Calu3 (cell line): ENCODE data around the gene DLEC1. TPM values are rescaled to one million over a fixed set of nuclear protein-coding genes. Genes with fewer than 3 reads are reported as not detected.
A peak's percentile ranks its signal among the peaks of the same experiment; 100 is the strongest.

Experiments used
- BruUV-seq: library from RNA; stranded (reverse); fragments of 400-500 nt; replicated peaks from 2 replicates; lab custom pipeline; 2021; lab: Mats Ljungman, UMichigan
- CTCF ChIA-PET: fragments of 300-600 bp; sonication (Branson Sonifier 250); formaldehyde crosslinking; loops from one replicate; lab custom pipeline; 2022; ENCODE audit warnings: antibody characterized with exemption; lab: Charles Lee
- DNase-seq: peaks from one replicate; pipeline ENCODE4 v3.0.0; 2022
- H3K27ac Mint-ChIP-seq: one replicate; pipeline ENCODE4 v1.8.0; 2022; ENCODE audit warnings: mixed read lengths; ENCODE audit not compliant: unreplicated experiment
- H3K27me3 Mint-ChIP-seq: one replicate; pipeline ENCODE4 v1.8.0; 2022; ENCODE audit warnings: mixed read lengths; ENCODE audit not compliant: unreplicated experiment
- H3K36me3 Mint-ChIP-seq: one replicate; pipeline ENCODE4 v1.8.0; 2022; ENCODE audit warnings: mild to moderate bottlenecking, moderate library complexity, mixed read lengths; ENCODE audit not compliant: insufficient read depth, unreplicated experiment
- H3K4me1 Mint-ChIP-seq: one replicate; pipeline ENCODE4 v1.8.0; 2022; ENCODE audit warnings: mild to moderate bottlenecking, low read depth, mixed read lengths; ENCODE audit not compliant: unreplicated experiment
- H3K4me3 Mint-ChIP-seq: one replicate; pipeline ENCODE4 v1.8.0; 2022; ENCODE audit warnings: mild to moderate bottlenecking, low read depth, moderate library complexity, mixed read lengths; ENCODE audit not compliant: unreplicated experiment
- H3K9me3 Mint-ChIP-seq: one replicate; pipeline ENCODE4 v1.8.0; 2022; ENCODE audit warnings: low read depth, mixed read lengths; ENCODE audit not compliant: unreplicated experiment
- intact Hi-C: fragments of 100-400 bp; cut with micrococcal nuclease; formaldehyde crosslinking; loops from one replicate; pipeline ENCODE4 v1.10.0; 2022; ENCODE audit not compliant: unreplicated experiment
- total RNA-seq: library from RNA; stranded (reverse); gene quantifications from 2 replicates; pipeline ENCODE4 v1.2.3, GENCODE V29; 2022
- TF ChIP-seq, protein P1 (sequence below): fragments of 200-600 bp; IDR thresholded peaks from one replicate; pipeline ENCODE4 v1.8.0; 2022; ENCODE audit warnings: antibody characterized with exemption; ENCODE audit not compliant: unreplicated experiment

DLEC1 gene
- total RNA-seq, 1 experiment from 2014 or later: 0.28 TPM

DNA sequence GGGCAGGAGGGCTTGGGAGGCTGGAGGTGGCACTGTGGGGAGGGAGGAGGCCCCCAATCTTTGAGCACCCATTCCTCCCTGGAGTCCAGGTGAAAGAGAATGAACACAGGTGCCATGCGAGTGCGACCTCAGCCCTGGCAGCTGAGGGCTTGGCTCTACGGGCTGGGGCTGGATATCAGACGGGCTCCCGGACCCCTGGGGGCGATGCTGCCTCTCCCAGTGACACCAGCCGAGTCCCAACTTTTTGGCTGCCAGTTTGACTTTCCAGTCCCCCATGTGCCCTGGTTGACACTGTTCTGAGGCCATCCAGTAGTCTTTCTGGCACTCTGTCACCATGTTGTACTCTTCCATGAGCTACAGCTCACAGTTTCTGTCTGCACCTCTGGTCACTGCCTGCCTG lies 47.2 kb upstream of the DLEC1 start:
- H3K27me3 Mint-ChIP-seq: no peaks in the 10 kb centered on the region
- no peaks in the 10 kb centered on the region for H3K9me3 Mint-ChIP-seq
- intact Hi-C loops: no loop called here
- CTCF ChIA-PET: interaction anchor here (1.2 to 1.8 kb wide), 2 partner anchors 12 to 17 kb away, joined by 4 to 7 read pairs; no protein-coding TSS in a partner anchor
- TF ChIP-seq, protein P1, sequence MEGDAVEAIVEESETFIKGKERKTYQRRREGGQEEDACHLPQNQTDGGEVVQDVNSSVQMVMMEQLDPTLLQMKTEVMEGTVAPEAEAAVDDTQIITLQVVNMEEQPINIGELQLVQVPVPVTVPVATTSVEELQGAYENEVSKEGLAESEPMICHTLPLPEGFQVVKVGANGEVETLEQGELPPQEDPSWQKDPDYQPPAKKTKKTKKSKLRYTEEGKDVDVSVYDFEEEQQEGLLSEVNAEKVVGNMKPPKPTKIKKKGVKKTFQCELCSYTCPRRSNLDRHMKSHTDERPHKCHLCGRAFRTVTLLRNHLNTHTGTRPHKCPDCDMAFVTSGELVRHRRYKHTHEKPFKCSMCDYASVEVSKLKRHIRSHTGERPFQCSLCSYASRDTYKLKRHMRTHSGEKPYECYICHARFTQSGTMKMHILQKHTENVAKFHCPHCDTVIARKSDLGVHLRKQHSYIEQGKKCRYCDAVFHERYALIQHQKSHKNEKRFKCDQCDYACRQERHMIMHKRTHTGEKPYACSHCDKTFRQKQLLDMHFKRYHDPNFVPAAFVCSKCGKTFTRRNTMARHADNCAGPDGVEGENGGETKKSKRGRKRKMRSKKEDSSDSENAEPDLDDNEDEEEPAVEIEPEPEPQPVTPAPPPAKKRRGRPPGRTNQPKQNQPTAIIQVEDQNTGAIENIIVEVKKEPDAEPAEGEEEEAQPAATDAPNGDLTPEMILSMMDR: no peak
- peak overlapping the region; percentile 87 for H3K4me3 Mint-ChIP-seq
- H3K36me3 Mint-ChIP-seq: peaks cover 60% of the 10 kb centered on the region
- BruUV-seq: no TSS peak
- peaks cover 79% of the 10 kb centered on the region for H3K4me1 Mint-ChIP-seq
- peak overlapping the region; percentile 85 for H3K27ac Mint-ChIP-seq
- DNase-seq: no peak

DNA sequence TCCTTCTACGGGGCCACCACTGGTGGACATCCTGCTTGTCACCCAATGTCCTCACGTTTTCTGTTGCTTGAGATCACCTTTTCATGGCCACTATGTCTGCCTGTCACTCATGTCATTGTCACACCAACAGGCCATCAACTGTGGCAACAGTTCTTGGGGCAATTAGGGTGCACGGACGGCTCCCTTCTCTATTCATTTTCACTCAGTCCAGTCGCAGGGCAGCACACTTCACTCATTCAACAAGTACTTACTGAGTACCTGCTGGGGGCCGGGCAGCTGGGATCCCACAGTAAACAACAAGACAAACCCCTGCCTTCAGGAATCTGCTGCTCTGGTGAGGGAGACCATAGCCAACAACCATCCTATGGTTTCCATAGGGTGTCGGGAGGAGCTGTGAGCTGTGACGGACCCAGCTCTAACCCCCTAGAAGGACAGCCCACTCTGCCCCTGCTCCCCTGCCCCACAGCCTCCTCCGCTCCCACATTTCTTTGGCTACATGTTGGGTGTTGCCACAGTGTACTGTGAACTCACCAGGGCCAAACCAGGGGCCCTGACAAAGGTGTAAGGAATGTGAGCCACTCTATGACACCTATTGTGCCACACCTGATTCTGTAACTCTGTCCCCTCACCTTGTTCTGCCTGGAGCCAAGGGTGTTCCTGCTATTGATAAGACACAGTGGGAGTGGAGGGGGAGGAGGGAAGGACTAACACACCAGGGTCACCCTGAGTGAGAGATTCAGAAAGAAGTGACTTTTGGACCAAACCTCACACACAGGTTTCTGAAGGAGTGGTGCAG lies 46.5 kb upstream of the DLEC1 start:
- H3K36me3 Mint-ChIP-seq: peaks cover 59% of the 10 kb centered on the region
- H3K27ac Mint-ChIP-seq: peak overlapping the region; percentile 85
- intact Hi-C loops: no loop called here
- peak overlapping the region; percentile 87 for H3K4me3 Mint-ChIP-seq
- TF ChIP-seq, protein P1: no peak
- no peaks in the 10 kb centered on the region for H3K9me3 Mint-ChIP-seq
- no peaks in the 10 kb centered on the region for H3K27me3 Mint-ChIP-seq
- BruUV-seq: TSS peak; percentile 97
- CTCF ChIA-PET: interaction anchor here (1.2 kb wide), 1 partner anchor 18 kb away, joined by 7 read pairs; no protein-coding TSS in a partner anchor
- H3K4me1 Mint-ChIP-seq: peaks cover 80% of the 10 kb centered on the region
- DNase-seq: peak; percentile 77

DNA sequence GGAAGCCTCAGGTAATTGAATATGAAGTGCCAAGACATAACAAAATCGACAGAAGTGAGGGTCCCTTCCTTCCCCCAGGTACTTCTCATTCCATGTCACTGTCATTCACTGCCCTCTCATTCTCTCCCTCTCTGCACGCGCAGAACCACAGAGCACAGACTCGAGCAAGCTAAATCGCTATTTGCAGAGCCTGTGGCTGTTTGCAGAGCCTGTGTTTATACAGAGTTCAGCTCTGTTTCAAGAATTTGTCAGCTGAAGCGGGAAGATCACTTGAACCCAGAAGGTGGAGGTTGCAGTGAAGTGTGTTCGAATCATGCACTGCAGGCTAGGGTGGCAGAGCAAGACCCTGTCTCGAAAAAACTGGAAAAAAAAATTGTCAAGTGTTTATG lies 45.9 kb upstream of the DLEC1 start:
- Mint-ChIP-seq H3K27ac (peak overlapping the region; percentile 85), H3K4me3 (peak overlapping the region; percentile 87), H3K27me3 (no peaks in the 10 kb centered on the region), H3K4me1 (peaks cover 75% of the 10 kb centered on the region), H3K36me3 (peaks cover 56% of the 10 kb centered on the region), H3K9me3 (no peaks in the 10 kb centered on the region)
- BruUV-seq: TSS peak; percentile 49
- intact Hi-C loops: no loop called here
- DNase-seq: no peak
- CTCF ChIA-PET: interaction anchor here (1.2 kb wide), 1 partner anchor 18 kb away, joined by 7 read pairs; no protein-coding TSS in a partner anchor
- TF ChIP-seq, protein P1: no peak

DNA sequence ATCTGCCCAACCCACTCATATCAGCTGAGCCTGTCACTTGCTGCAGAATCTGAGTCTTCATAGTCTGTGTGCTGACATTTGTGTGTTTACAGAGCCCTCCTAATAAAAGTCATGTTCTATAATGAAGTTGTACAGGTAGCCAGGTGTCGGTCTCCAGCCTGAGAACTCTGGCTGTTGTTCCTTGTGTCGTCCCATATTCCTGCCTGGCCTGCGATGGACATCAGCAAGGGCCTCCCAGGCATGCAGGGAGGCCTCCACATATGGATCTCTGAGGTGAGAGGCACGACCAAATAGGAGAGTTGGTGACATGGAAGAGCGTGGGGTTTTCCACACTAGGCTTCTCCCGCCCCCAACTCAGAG lies 45.6 kb upstream of the DLEC1 start:
- H3K27me3 Mint-ChIP-seq: no peaks in the 10 kb centered on the region
- CTCF ChIA-PET: no interaction called here
- no peaks in the 10 kb centered on the region for H3K9me3 Mint-ChIP-seq
- H3K4me1 Mint-ChIP-seq: peaks cover 71% of the 10 kb centered on the region
- peak overlapping the region; percentile 87 for H3K4me3 Mint-ChIP-seq
- no TSS peak for BruUV-seq
- peaks cover 58% of the 10 kb centered on the region for H3K36me3 Mint-ChIP-seq
- TF ChIP-seq, protein P1: no peak
- intact Hi-C loops: no loop called here
- DNase-seq: no peak
- H3K27ac Mint-ChIP-seq: peak overlapping the region; percentile 85
